ENCODE data around the gene AARS2. TPM values are rescaled to one million over a fixed set of nuclear protein-coding genes. Genes with fewer than 3 reads are reported as not detected.

Gene AARS2
- total and polyA plus RNA-seq, 9 of the 15 experiments (the other 6 are each of a cell fraction or from before 2014, with no cell fraction given), result 0.97 to 34.0 (median 18.3) TPM

DNA sequence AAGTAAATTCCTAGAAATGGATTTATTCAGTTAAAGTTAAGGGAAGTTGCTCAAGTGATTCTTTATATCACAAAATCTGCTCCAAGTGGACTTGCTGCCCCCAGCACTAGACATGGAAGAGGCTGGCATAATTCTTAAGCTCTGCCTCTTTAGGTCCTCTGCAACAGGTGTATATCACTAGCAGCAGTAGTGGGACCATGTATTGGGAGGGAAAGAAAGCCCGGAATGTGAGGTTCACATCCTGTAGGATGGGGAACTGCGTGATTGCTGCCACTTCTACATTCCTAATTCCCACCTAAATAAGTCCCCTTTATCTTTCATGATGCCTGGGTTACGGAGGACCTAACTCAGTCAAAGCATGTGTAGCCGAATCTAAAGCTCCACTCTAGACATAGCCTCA is 42.5 kb upstream of the AARS2 start (continued):
- TF ChIP-seq, protein P1, sequence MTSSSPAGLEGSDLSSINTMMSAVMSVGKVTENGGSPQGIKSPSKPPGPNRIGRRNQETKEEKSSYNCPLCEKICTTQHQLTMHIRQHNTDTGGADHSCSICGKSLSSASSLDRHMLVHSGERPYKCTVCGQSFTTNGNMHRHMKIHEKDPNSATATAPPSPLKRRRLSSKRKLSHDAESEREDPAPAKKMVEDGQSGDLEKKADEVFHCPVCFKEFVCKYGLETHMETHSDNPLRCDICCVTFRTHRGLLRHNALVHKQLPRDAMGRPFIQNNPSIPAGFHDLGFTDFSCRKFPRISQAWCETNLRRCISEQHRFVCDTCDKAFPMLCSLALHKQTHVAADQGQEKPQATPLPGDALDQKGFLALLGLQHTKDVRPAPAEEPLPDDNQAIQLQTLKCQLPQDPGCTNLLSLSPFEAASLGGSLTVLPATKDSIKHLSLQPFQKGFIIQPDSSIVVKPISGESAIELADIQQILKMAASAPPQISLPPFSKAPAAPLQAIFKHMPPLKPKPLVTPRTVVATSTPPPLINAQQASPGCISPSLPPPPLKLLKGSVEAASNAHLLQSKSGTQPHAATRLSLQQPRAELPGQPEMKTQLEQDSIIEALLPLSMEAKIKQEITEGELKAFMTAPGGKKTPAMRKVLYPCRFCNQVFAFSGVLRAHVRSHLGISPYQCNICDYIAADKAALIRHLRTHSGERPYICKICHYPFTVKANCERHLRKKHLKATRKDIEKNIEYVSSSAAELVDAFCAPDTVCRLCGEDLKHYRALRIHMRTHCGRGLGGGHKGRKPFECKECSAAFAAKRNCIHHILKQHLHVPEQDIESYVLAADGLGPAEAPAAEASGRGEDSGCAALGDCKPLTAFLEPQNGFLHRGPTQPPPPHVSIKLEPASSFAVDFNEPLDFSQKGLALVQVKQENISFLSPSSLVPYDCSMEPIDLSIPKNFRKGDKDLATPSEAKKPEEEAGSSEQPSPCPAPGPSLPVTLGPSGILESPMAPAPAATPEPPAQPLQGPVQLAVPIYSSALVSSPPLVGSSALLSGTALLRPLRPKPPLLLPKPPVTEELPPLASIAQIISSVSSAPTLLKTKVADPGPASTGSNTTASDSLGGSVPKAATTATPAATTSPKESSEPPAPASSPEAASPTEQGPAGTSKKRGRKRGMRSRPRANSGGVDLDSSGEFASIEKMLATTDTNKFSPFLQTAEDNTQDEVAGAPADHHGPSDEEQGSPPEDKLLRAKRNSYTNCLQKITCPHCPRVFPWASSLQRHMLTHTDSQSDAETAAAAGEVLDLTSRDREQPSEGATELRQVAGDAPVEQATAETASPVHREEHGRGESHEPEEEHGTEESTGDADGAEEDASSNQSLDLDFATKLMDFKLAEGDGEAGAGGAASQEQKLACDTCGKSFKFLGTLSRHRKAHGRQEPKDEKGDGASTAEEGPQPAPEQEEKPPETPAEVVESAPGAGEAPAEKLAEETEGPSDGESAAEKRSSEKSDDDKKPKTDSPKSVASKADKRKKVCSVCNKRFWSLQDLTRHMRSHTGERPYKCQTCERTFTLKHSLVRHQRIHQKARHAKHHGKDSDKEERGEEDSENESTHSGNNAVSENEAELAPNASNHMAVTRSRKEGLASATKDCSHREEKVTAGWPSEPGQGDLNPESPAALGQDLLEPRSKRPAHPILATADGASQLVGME (CRISPR knock-in tag; IDR thresholded peaks at IDR 0.05), result no peak
- no peak for TF ChIP-seq CBX5 (IDR thresholded peaks at IDR 0.05; ENCODE audit: borderline replicate concordance, low read depth)
- TF ChIP-seq, protein P2, sequence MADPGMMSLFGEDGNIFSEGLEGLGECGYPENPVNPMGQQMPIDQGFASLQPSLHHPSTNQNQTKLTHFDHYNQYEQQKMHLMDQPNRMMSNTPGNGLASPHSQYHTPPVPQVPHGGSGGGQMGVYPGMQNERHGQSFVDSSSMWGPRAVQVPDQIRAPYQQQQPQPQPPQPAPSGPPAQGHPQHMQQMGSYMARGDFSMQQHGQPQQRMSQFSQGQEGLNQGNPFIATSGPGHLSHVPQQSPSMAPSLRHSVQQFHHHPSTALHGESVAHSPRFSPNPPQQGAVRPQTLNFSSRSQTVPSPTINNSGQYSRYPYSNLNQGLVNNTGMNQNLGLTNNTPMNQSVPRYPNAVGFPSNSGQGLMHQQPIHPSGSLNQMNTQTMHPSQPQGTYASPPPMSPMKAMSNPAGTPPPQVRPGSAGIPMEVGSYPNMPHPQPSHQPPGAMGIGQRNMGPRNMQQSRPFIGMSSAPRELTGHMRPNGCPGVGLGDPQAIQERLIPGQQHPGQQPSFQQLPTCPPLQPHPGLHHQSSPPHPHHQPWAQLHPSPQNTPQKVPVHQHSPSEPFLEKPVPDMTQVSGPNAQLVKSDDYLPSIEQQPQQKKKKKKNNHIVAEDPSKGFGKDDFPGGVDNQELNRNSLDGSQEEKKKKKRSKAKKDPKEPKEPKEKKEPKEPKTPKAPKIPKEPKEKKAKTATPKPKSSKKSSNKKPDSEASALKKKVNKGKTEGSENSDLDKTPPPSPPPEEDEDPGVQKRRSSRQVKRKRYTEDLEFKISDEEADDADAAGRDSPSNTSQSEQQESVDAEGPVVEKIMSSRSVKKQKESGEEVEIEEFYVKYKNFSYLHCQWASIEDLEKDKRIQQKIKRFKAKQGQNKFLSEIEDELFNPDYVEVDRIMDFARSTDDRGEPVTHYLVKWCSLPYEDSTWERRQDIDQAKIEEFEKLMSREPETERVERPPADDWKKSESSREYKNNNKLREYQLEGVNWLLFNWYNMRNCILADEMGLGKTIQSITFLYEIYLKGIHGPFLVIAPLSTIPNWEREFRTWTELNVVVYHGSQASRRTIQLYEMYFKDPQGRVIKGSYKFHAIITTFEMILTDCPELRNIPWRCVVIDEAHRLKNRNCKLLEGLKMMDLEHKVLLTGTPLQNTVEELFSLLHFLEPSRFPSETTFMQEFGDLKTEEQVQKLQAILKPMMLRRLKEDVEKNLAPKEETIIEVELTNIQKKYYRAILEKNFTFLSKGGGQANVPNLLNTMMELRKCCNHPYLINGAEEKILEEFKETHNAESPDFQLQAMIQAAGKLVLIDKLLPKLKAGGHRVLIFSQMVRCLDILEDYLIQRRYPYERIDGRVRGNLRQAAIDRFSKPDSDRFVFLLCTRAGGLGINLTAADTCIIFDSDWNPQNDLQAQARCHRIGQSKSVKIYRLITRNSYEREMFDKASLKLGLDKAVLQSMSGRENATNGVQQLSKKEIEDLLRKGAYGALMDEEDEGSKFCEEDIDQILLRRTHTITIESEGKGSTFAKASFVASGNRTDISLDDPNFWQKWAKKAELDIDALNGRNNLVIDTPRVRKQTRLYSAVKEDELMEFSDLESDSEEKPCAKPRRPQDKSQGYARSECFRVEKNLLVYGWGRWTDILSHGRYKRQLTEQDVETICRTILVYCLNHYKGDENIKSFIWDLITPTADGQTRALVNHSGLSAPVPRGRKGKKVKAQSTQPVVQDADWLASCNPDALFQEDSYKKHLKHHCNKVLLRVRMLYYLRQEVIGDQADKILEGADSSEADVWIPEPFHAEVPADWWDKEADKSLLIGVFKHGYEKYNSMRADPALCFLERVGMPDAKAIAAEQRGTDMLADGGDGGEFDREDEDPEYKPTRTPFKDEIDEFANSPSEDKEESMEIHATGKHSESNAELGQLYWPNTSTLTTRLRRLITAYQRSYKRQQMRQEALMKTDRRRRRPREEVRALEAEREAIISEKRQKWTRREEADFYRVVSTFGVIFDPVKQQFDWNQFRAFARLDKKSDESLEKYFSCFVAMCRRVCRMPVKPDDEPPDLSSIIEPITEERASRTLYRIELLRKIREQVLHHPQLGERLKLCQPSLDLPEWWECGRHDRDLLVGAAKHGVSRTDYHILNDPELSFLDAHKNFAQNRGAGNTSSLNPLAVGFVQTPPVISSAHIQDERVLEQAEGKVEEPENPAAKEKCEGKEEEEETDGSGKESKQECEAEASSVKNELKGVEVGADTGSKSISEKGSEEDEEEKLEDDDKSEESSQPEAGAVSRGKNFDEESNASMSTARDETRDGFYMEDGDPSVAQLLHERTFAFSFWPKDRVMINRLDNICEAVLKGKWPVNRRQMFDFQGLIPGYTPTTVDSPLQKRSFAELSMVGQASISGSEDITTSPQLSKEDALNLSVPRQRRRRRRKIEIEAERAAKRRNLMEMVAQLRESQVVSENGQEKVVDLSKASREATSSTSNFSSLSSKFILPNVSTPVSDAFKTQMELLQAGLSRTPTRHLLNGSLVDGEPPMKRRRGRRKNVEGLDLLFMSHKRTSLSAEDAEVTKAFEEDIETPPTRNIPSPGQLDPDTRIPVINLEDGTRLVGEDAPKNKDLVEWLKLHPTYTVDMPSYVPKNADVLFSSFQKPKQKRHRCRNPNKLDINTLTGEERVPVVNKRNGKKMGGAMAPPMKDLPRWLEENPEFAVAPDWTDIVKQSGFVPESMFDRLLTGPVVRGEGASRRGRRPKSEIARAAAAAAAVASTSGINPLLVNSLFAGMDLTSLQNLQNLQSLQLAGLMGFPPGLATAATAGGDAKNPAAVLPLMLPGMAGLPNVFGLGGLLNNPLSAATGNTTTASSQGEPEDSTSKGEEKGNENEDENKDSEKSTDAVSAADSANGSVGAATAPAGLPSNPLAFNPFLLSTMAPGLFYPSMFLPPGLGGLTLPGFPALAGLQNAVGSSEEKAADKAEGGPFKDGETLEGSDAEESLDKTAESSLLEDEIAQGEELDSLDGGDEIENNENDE (IDR thresholded peaks at IDR 0.05; ENCODE audit: low read depth, low read length), result no peak
